ENCODE data around the gene ATRN. TPM values are rescaled to one million over a fixed set of nuclear protein-coding genes. Genes with fewer than 3 reads are reported as not detected.

The ATRN gene
- polyA plus RNA-seq, 1 donor from 2014 or later, result 27.5 TPM

DNA sequence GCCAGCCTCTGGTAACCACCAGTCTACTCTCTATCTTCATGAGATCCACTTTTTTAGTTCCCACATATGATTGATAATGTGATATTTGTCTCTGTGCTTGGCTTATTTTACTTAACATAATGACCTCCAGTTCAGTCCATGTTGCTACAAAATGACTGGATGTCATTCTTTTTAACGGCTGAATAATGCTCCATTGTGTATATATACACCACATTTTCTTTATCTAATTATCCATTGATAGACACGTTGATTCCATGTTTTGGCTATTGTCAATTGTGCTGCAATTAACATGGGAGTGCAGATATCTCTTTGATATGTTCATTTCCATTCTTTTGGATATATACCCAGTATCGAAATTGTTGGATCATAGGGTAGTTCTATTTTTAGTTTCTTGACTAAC, 89.3 kb downstream of the ATRN start:
- H3K4me2 ChIP-seq (ENCODE audit: low read length), result no peak overlapping the region
- no peaks in the 10 kb centered on the region for H4K20me1 ChIP-seq (ENCODE audit: insufficient read depth)
- H3K27me3 ChIP-seq (ENCODE audit: insufficient read depth, low read depth, low read length), result no peaks in the 10 kb centered on the region
- H3K79me2 ChIP-seq (replicated peaks; ENCODE audit: insufficient read depth, low read length), result no peaks in the 10 kb centered on the region
- H3K36me3 ChIP-seq (ENCODE audit: insufficient read depth, low read length), result peaks cover 5% of the 10 kb centered on the region
- no peak overlapping the region for H2AFZ ChIP-seq (ENCODE audit: low read depth, low read length)
- H3K9ac ChIP-seq (ENCODE audit: low read length), result no peak overlapping the region
- H3K4me3 ChIP-seq (ENCODE audit: low read length), result no peak overlapping the region
- H3K9me2 ChIP-seq (ENCODE audit: insufficient read depth, low read length), result no peaks in the 10 kb centered on the region
- no peak overlapping the region for H3K27ac ChIP-seq (ENCODE audit: low read length)
- no peaks in the 10 kb centered on the region for H3K9me3 ChIP-seq (ENCODE audit: low read length)
- TF ChIP-seq, protein P1, sequence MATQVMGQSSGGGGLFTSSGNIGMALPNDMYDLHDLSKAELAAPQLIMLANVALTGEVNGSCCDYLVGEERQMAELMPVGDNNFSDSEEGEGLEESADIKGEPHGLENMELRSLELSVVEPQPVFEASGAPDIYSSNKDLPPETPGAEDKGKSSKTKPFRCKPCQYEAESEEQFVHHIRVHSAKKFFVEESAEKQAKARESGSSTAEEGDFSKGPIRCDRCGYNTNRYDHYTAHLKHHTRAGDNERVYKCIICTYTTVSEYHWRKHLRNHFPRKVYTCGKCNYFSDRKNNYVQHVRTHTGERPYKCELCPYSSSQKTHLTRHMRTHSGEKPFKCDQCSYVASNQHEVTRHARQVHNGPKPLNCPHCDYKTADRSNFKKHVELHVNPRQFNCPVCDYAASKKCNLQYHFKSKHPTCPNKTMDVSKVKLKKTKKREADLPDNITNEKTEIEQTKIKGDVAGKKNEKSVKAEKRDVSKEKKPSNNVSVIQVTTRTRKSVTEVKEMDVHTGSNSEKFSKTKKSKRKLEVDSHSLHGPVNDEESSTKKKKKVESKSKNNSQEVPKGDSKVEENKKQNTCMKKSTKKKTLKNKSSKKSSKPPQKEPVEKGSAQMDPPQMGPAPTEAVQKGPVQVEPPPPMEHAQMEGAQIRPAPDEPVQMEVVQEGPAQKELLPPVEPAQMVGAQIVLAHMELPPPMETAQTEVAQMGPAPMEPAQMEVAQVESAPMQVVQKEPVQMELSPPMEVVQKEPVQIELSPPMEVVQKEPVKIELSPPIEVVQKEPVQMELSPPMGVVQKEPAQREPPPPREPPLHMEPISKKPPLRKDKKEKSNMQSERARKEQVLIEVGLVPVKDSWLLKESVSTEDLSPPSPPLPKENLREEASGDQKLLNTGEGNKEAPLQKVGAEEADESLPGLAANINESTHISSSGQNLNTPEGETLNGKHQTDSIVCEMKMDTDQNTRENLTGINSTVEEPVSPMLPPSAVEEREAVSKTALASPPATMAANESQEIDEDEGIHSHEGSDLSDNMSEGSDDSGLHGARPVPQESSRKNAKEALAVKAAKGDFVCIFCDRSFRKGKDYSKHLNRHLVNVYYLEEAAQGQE (IDR thresholded peaks at IDR 0.05; ENCODE audit: borderline replicate concordance), result no peak
- no peak for TF ChIP-seq SMC3 (conservative IDR thresholded peaks at IDR 0.05; ENCODE audit: poor library complexity)
- TF ChIP-seq RAD21 (conservative IDR thresholded peaks at IDR 0.05), result no peak
- TF ChIP-seq POLR2AphosphoS5 (IDR thresholded peaks at IDR 0.05), result no peak
- TF ChIP-seq MXI1 (conservative IDR thresholded peaks at IDR 0.05; ENCODE audit: poor library complexity, severe bottlenecking), result no peak
- no peak for TF ChIP-seq CTCF (IDR thresholded peaks at IDR 0.05; ENCODE audit: poor library complexity, severe bottlenecking)
- no peak for TF ChIP-seq TAF1 (IDR thresholded peaks at IDR 0.05; ENCODE audit: low read depth)
- TF ChIP-seq EP300 (conservative IDR thresholded peaks at IDR 0.05; ENCODE audit: poor library complexity, severe bottlenecking), result no peak
- TF ChIP-seq EZH2 (IDR thresholded peaks at IDR 0.05; ENCODE audit: borderline replicate concordance, insufficient read depth, low read length, poor library complexity, severe bottlenecking), result no peak
- H3F3A ChIP-seq (ENCODE audit: insufficient read depth, low read length, poor library complexity, severe bottlenecking), result no peaks in the 10 kb centered on the region

- H3K36me3 ChIP-seq (ENCODE audit: insufficient read depth, low read length), result peaks cover 5% of the 10 kb centered on the region
- H3K4me2 ChIP-seq (ENCODE audit: low read length), result no peak overlapping the region
- H4K20me1 ChIP-seq (ENCODE audit: insufficient read depth), result no peaks in the 10 kb centered on the region
- no peak overlapping the region for H3K4me3 ChIP-seq (ENCODE audit: low read length)
- H3K9me2 ChIP-seq (ENCODE audit: insufficient read depth, low read length), result no peaks in the 10 kb centered on the region
- no peak overlapping the region for H3K9ac ChIP-seq (ENCODE audit: low read length)
- no peaks in the 10 kb centered on the region for H3K27me3 ChIP-seq (ENCODE audit: insufficient read depth, low read depth, low read length)
- H3K79me2 ChIP-seq (replicated peaks; ENCODE audit: insufficient read depth, low read length), result no peaks in the 10 kb centered on the region
- no peaks in the 10 kb centered on the region for H3F3A ChIP-seq (ENCODE audit: insufficient read depth, low read length, poor library complexity, severe bottlenecking)
- no peaks in the 10 kb centered on the region for H3K9me3 ChIP-seq (ENCODE audit: low read length)
- TF ChIP-seq EP300 (conservative IDR thresholded peaks at IDR 0.05; ENCODE audit: poor library complexity, severe bottlenecking) (no peak), CTCF (IDR thresholded peaks at IDR 0.05; ENCODE audit: poor library complexity, severe bottlenecking) (no peak), POLR2AphosphoS5 (IDR thresholded peaks at IDR 0.05) (no peak)
- H3K27ac ChIP-seq (ENCODE audit: low read length), result no peak overlapping the region
- no peak overlapping the region for H2AFZ ChIP-seq (ENCODE audit: low read depth, low read length)
Measured at GRCh38 chr20:3560578-3560977, 89.8 kb downstream of the ATRN start.
